ENCODE measurements around the gene S1PR2. TPM values are rescaled to one million over a fixed set of nuclear protein-coding genes. Genes with fewer than 3 reads are reported as not detected.
"Not testable (repeated sequence)": the region's sequence is repeated elsewhere in the genome, so short reads cannot be mapped to it uniquely, and the experiment has no call there.

S1PR2 gene
- total RNA-seq, 1 donor: 35.4 TPM

DNA sequence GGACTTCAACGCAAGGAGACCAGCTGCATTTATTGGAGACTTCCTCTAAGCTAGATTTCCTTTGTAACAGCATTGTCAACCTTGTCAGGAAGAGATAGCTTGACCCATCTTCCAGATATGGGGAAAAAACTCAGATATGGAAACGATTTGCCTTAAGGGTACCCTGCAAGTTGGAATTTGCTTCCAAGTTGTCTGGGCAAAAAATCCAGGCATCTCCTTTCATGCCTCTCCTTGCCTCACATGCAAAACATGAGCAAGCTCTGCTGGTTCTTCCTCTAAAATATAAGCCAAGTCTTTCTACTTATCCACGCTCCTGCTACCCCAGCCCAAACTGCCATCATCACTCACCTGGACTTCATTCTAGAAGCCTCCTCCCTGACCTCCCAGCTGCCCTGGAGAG lies 30.0 kb downstream of the S1PR2 start:
- DNase-seq (ENCODE audit: low read depth): no peak
- TF ChIP-seq, protein P1, sequence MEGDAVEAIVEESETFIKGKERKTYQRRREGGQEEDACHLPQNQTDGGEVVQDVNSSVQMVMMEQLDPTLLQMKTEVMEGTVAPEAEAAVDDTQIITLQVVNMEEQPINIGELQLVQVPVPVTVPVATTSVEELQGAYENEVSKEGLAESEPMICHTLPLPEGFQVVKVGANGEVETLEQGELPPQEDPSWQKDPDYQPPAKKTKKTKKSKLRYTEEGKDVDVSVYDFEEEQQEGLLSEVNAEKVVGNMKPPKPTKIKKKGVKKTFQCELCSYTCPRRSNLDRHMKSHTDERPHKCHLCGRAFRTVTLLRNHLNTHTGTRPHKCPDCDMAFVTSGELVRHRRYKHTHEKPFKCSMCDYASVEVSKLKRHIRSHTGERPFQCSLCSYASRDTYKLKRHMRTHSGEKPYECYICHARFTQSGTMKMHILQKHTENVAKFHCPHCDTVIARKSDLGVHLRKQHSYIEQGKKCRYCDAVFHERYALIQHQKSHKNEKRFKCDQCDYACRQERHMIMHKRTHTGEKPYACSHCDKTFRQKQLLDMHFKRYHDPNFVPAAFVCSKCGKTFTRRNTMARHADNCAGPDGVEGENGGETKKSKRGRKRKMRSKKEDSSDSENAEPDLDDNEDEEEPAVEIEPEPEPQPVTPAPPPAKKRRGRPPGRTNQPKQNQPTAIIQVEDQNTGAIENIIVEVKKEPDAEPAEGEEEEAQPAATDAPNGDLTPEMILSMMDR (IDR thresholded peaks at IDR 0.05; ENCODE audit: insufficient read depth, low read depth, low read length): no peak
- H3K4me3 ChIP-seq (ENCODE audit: low read depth, low read length): no peak overlapping the region

DNA sequence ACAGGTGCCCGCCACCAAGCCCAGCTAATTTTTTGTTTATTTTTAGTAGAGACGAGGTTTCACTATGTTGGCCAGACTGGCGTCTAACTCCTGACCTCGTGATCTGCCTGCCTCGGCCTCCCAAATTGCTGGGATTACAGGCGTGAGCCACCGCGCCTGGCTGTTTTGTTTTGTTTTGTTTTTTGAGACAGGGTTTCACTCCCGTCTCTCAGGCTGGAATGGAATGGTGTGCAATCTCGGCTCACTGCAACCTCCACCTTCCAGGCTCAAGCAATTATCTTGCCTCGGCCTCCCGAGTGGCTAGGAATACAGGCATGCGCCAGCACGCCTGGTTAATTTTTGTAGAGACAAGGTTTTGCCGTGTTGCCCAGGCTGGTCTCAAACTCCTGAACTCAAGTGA lies 31.0 kb downstream of the S1PR2 start:
- not testable (repeated sequence) for H3K4me3 ChIP-seq (ENCODE audit: low read depth, low read length); DNase-seq (ENCODE audit: low read depth)

- H3K4me3 ChIP-seq (ENCODE audit: low read depth, low read length): not testable (repeated sequence)
- peak; percentile 10 for DNase-seq (ENCODE audit: low read depth)
Measured at GRCh38 chr19:10198889-10199644, 32.1 kb downstream of the S1PR2 start.

- peak overlapping the region; percentile 85 for H3K4me3 ChIP-seq (ENCODE audit: low read depth, low read length)
- DNase-seq (ENCODE audit: low read depth): no peak
- TF ChIP-seq, protein P1 (IDR thresholded peaks at IDR 0.05; ENCODE audit: insufficient read depth, low read depth, low read length): no peak
Measured at GRCh38 chr19:10195199-10195519, 36.0 kb downstream of the S1PR2 start.

- DNase-seq (ENCODE audit: low read depth): peak; percentile 96
- TF ChIP-seq, protein P1 (IDR thresholded peaks at IDR 0.05; ENCODE audit: insufficient read depth, low read depth, low read length): no peak
Measured at GRCh38 chr19:10194500-10195198, 36.5 kb downstream of the S1PR2 start, which contains the start of gene DNMT1. DNMT1 (minus strand) TSS chr19:10194953; CDS start chr19:10194899, 54 bp downstream.

GRCh38 chr19:10193790-10194499 lies 37.2 kb downstream of the S1PR2 start:
- peak; percentile 29 for DNase-seq (ENCODE audit: low read depth)

More at GRCh38 chr19:10194500-10195198, 36.5 kb downstream of the S1PR2 start, which contains the start of gene DNMT1:
- H3K4me3 ChIP-seq (ENCODE audit: low read depth, low read length): peak within 1 kb of the TSS; percentile 85

DNA sequence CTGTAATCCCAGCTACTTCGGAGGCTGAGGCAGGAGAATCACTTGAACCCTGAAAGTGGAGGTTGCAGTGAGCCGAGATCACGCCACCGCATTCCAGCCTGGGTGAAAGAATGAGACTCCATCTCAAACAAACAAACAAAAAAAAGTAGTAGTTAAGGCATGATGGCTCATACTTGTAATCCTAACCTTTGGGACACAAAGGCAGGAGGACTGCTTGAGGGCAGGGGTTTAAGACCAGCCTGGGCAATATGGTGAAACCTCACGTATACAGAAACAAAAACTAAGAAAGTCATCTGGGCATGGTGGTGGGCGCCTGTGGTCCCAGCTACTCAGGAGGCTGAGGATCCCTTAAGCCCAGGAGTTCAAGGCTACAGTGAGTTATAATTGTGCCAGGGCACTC lies 38.2 kb downstream of the S1PR2 start:
- TF ChIP-seq, protein P1 (IDR thresholded peaks at IDR 0.05; ENCODE audit: insufficient read depth, low read depth, low read length): no peak
- DNase-seq (ENCODE audit: low read depth): no peak
- H3K4me3 ChIP-seq (ENCODE audit: low read depth, low read length): no peak overlapping the region

More at GRCh38 chr19:10193790-10194499, 37.2 kb downstream of the S1PR2 start:
- H3K4me3 ChIP-seq (ENCODE audit: low read depth, low read length): peak overlapping the region; percentile 85
- TF ChIP-seq, protein P1 (IDR thresholded peaks at IDR 0.05; ENCODE audit: insufficient read depth, low read depth, low read length): no peak
